Globus pallidus (tissue), 1 donor: ENCODE measurements around the gene ELFN2.

Experiments used
- DNase-seq: peaks from one replicate; pipeline ENCODE4 v3.0.0-alpha.2; 2015; ENCODE audit warnings: low spot score

Gene ELFN2

DNA sequence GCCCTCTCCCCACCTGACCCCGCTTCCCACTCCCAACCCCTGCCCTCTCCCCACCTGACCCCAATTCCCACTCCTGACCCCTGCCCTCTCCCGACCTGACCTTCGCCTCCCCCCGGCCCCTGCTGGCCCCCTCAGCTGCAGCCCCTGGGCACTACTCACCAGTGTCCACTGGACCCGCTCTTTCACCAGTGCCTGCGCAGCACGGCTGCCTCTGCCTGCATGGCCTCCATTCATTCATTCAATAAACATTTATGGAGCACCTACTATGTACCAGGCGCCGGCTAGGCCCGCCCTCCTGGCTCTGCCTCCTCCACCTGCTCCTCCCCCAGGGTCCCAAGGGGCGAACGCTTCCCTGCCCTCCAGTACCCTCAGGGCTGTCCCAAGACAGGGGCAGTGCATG is 42.6 kb downstream of the ELFN2 start:
- DNase-seq, result no peak

GRCh38 chr22:37383341-37383740 is 43.9 kb downstream of the ELFN2 start:
- no peak for DNase-seq

DNA sequence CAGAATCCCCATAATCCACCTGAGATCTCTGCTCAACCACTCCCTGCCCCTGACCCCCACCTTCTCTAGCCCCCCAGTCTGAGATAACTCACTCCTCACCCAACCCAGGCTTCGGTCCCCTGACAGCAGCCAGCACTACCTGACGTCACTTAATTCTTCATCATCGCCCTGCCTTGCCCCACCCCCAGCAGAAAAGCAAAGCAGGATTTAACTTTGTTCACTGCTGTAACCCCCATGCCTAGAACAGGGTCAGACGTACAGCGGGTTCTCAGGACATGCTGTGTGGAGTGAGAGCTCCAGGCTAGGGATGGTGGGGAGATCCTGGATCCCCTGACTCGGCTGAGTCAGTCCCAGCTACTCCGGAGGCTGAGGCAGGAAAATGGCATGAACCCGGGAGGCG is 45.8 kb downstream of the ELFN2 start:
- no peak for DNase-seq

DNA sequence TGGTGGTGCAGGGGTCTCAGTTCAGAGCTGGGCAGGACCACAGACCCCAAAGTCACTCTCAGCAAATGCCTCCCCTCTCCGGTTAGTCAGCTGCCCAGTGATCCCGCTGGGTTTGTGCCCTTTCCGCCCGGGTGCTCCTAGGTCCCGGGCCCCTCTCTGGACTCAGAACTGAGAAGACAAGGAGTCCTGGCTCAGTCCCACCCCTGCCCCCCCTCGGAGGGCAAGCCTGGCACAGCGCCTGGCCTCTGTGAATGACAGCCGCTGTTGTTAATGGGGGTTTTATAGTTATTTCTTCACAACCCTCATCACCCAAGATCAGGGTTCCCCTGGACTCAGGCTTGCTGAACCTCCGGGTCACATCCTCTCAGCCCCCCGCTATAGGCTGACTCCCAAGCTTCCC is 47.6 kb downstream of the ELFN2 start:
- DNase-seq, result no peak

- DNase-seq, result no peak
Observed at GRCh38 chr22:37379085-37379484, 48.2 kb downstream of the ELFN2 start.

DNA sequence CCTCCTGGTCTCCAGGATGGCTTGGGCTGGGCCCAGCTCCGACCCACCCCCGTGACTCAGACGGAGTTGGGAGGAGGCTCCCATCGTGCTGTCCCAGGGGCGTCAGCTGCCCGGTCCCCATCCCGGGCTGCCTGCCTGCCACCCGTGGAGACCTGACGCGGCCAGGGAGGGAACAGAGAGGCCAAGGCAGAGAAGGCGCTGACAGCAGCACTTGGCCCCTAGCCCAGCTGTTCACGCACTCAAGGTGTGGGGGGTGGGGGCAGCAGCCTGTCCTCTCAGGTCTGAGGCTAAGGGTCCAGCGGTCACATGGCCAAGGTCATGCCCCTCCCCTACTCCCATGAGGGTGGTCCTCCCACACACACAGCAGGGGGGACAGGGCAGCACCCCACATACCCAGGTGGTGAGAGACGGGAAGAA is 48.6 kb downstream of the ELFN2 start:
- no peak for DNase-seq

GRCh38 chr22:37377927-37378326 is 49.4 kb downstream of the ELFN2 start:
- no peak for DNase-seq

GRCh38 chr22:37377138-37377537 is 50.1 kb downstream of the ELFN2 start:
- DNase-seq, result no peak

GRCh38 chr22:37376643-37377042 is 50.6 kb downstream of the ELFN2 start:
- no peak for DNase-seq

DNA sequence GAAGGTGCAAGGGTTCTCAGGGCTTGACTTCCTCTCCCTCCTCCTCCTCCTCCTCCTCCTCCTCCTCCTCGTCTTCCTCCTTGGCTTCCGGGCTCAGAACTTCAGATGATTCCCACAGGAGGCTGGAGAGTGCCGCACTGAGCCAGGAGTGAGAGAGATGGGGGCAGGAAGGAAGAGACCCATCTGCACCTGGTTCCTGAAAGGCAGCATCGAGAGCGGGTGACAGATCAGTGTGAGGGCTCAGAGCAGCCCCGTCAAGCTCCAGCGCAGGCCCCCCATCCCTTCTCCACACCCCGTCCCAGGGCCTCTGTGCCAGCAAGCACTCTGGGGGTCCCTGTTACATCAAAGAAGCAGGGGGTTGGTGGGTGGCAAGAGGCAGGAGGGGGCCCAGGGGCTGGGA is 51.5 kb downstream of the ELFN2 start:
- DNase-seq, result no peak

GRCh38 chr22:37374571-37374970 is 52.7 kb downstream of the ELFN2 start:
- DNase-seq, result no peak

GRCh38 chr22:37373451-37373850 is 53.8 kb downstream of the ELFN2 start:
- no peak for DNase-seq

GRCh38 chr22:37371911-37372310 is 55.4 kb downstream of the ELFN2 start:
- no peak for DNase-seq

GRCh38 chr22:37371491-37371890 is 55.8 kb downstream of the ELFN2 start:
- DNase-seq, result no peak

- DNase-seq, result no peak
Observed at GRCh38 chr22:37370306-37370979, 56.8 kb downstream of the ELFN2 start.

GRCh38 chr22:37369483-37369882 is 57.8 kb downstream of the ELFN2 start:
- no peak for DNase-seq

DNA sequence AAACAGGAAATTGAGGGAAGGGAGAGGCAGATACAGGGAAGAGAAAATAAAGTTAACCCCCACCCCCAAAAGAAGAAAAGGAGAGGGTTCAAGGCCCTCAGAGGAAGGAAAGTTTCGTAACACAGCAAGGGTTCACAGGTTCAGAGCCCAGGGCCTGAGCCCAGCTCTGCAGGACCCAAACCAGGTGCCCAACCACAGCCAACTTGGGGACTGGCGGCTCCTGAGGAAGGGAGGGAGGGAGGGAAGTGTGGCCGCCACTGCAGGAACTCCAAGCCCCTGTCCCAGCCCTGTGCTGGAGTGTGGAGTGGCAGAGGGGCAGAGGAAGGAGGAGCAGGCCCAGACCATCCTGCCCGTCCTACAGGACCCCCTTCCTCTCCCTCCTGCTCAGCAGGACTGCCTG is 59.2 kb downstream of the ELFN2 start:
- DNase-seq, result no peak

DNA sequence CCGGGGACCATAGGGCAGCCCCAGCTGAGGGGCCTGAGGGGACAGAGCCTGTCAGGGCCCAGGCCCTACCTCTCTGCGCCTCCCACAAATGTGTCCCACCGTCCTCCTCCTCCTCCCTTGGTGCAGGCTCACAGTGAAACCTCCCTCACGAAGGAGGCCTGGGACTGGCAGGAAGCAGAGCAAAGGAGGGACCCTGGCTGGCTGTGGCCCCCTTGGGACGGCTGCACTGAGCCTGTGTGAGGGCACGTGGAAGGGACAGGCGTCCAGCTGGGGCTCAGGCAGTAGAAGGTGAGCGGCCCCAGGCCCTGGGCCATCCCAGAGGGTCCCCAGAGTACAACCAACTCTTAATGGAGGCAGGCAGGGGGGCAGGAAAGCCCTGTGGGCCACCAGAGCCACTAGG is 60.7 kb downstream of the ELFN2 start:
- DNase-seq, result no peak

GRCh38 chr22:37365950-37366349 is 61.3 kb downstream of the ELFN2 start:
- DNase-seq, result no peak

DNA sequence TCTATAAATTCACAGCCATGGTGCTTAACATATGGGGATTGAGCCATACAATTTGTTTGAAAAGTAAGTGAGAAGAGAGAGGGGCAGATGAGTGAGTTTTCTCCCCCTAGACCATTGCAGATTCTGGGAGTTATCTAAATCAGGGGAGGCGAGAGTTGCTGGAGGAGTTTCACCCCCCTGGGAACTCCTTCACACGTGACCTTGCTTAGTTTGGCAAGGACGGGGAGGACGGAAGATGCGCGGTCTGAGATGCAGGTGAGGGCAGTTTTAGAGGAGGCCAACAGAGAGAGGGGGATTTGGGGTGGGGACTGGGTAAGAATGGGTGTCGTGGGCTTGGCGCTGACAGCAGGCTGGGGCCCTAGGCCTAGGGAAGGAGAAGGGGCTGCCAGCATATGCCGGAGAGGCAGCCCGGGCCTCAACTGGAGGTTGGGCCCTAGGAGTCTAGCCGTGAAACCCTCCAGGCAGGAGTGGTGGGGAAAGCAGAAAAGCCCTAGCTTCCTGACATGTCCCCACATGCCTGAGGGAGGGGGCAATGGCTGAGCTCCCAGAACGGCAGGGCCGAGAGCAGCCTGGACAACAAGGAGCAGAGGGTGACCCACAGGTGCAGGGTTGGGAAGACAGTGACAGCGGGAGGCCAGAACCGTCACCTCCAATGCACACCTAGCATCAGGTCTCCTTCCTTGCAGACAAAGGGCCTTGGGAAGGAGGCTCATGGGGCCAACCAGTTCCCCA is 63.9 kb downstream of the ELFN2 start:
- no peak for DNase-seq

DNA sequence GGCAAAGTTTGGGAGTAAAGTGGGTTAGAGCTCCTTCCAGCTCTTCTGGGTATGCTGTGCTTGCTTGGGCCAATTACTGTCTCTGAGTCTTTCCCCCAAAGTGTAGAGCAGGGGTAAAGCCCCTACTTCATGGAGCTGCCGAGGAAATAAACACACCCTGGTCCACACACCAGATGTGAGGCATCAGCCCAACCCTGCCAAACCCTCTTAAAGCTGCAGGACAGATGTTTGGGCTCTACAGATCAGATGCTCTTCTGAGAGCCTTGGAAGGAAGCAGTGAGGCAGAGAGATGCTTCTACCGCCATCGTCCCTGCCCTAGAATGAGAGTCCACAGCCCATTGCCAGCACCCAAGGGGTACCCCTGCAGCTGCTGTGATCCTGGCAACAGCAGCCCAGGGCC is 64.7 kb downstream of the ELFN2 start:
- no peak for DNase-seq

DNA sequence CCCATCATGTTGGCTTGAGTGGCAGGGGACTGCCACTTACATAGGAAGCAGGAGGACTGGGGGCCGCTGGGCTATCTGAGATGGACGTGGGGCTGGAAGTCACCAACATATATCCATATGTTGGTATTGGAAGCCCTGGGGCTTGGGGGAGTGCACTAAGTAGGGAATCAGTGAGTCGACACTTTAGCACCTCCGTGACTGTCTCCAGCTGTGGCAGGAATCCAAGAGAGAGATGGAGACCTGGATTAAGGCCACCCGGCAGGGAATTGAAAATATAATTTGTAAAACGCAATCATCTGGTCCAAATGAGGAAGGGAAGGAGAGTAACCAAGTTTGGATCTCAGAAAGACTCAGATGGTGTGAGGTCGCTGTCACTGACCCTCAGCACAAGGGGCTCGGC is 68.4 kb downstream of the ELFN2 start:
- no peak for DNase-seq

DNA sequence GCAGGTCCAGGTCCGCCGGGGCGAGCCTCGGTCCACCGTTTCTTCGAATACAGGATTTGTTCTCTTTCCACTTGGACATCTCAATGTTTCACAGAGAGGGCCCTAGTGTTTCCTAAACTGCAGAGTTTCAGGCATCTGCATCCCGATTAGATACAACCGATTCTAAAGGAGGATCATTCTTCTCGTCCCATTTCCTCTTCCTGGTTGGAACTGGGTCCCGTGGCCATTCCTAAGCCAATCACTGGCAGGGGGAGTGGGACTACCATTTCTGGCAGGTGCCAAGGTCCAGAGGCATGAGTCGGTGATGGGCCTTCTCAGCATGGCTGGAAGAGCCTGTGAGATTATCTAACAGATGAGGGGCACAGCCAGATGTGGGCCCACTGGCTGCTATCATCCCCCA is 68.9 kb downstream of the ELFN2 start:
- no peak for DNase-seq
